Mesenchymal stem cell (in vitro differentiated cells and primary cell): ENCODE results near the gene TWIST2.

Experiments
- DNase-seq: peaks from one replicate; pipeline ENCODE4 v3.0.0-alpha.2; 2013
- H2AFZ ChIP-seq: one replicate; pipeline ENCODE4 v1.6.1; 2013; ENCODE audit warnings: low read depth, mild to moderate bottlenecking, control low read depth, inconsistent platforms, low read length, moderate library complexity
- H2AK5ac ChIP-seq: 2 replicates; pipeline ENCODE4 v1.6.1; 2013; ENCODE audit warnings: low read length, moderate library complexity, mild to moderate bottlenecking, inconsistent platforms; ENCODE audit not compliant: severe bottlenecking
- H2BK120ac ChIP-seq: one replicate; pipeline ENCODE4 v1.6.1; 2013; ENCODE audit warnings: low read depth, mild to moderate bottlenecking, inconsistent platforms, low read length, moderate library complexity
- H2BK12ac ChIP-seq, 2 experiments: one replicate each; pipeline ENCODE4 v1.6.1; 2013; ENCODE audit warnings: inconsistent platforms in 2 of 2, low read length in 2 of 2, mild to moderate bottlenecking in 2 of 2, moderate library complexity in 2 of 2, control low read depth in 1 of 2
- H2BK15ac ChIP-seq: one replicate; pipeline ENCODE4 v1.6.1; 2013; ENCODE audit warnings: mild to moderate bottlenecking, low read depth, inconsistent platforms; ENCODE audit not compliant: poor library complexity, severe bottlenecking
- H2BK5ac ChIP-seq: 2 replicates; pipeline ENCODE4 v1.6.1; 2013; ENCODE audit warnings: low read depth, mild to moderate bottlenecking, low read length, control low read depth, inconsistent platforms; ENCODE audit not compliant: poor library complexity, severe bottlenecking
- H3K14ac ChIP-seq, 2 experiments: one replicate each; pipeline ENCODE4 v1.6.1; 2013; ENCODE audit warnings: inconsistent platforms in 2 of 2, low read length in 2 of 2, control low read depth in 1 of 2, mild to moderate bottlenecking in 1 of 2, moderate library complexity in 1 of 2
- H3K18ac ChIP-seq, 2 experiments: one replicate each; pipeline ENCODE4 v1.6.1; 2013; ENCODE audit warnings: inconsistent platforms in 2 of 2, low read length in 2 of 2, control low read depth in 1 of 2, low read depth in 1 of 2, mild to moderate bottlenecking in 1 of 2
- H3K23ac ChIP-seq, 2 experiments: one replicate each; pipeline ENCODE4 v1.6.1; 2013; ENCODE audit warnings: inconsistent platforms in 2 of 2, low read length in 2 of 2, mild to moderate bottlenecking in 2 of 2, moderate library complexity in 2 of 2, control low read depth in 1 of 2
- H3K27ac ChIP-seq: 2 replicates; pipeline ENCODE4 v1.5.1; 2013; ENCODE audit warnings: mild to moderate bottlenecking, moderate library complexity, low read length, control low read depth, inconsistent platforms; ENCODE audit not compliant: poor library complexity, severe bottlenecking
- H3K27me3 ChIP-seq, 2 experiments: 2 replicates each; pipeline versions ENCODE4 v1.6.1 to v1.7.0; 2013; ENCODE audit warnings: low read length in 2 of 2, mild to moderate bottlenecking in 2 of 2, moderate library complexity in 2 of 2, control low read depth in 1 of 2, inconsistent platforms in 1 of 2; ENCODE audit not compliant: control insufficient read depth in 1 of 2, insufficient read depth in 1 of 2
- H3K36me3 ChIP-seq, 2 experiments: 2 replicates each; pipeline versions ENCODE4 v1.6.1 to v1.7.0; 2013; ENCODE audit warnings: low read length in 2 of 2, control low read depth in 1 of 2, inconsistent platforms in 1 of 2, low read depth in 1 of 2, mild to moderate bottlenecking in 1 of 2; ENCODE audit not compliant: insufficient read depth in 2 of 2, control insufficient read depth in 1 of 2
- H3K4ac ChIP-seq, 2 experiments: one replicate each; pipeline ENCODE4 v1.6.1; 2013; ENCODE audit warnings: inconsistent platforms in 2 of 2, low read length in 2 of 2, mild to moderate bottlenecking in 2 of 2, moderate library complexity in 2 of 2, control low read depth in 1 of 2, low read depth in 1 of 2
- H3K4me1 ChIP-seq: 2 replicates; pipeline ENCODE4 v1.6.1; 2013; ENCODE audit warnings: low read depth, low read length, control low read depth; ENCODE audit not compliant: control insufficient read depth, insufficient read depth
- H3K4me2 ChIP-seq: 2 replicates; pipeline ENCODE4 v1.6.1; 2013; ENCODE audit warnings: low read length, mild to moderate bottlenecking, inconsistent platforms; ENCODE audit not compliant: poor library complexity, severe bottlenecking
- H3K4me3 ChIP-seq, 2 experiments: 2 replicates each; pipeline versions ENCODE4 v1.5.1 to v1.7.0; 2013; ENCODE audit warnings: low read length in 2 of 2, mild to moderate bottlenecking in 2 of 2, control low read depth in 1 of 2, low read depth in 1 of 2; ENCODE audit not compliant: insufficient read depth in 1 of 2
- H3K79me1 ChIP-seq: replicated peaks from 2 replicates; pipeline ENCODE4 v1.6.1; 2013; ENCODE audit warnings: mild to moderate bottlenecking, control low read depth, low read length, inconsistent platforms; ENCODE audit not compliant: poor library complexity, severe bottlenecking
- H3K9ac ChIP-seq: 2 replicates; pipeline ENCODE4 v1.7.0; 2013; ENCODE audit warnings: mild to moderate bottlenecking, low read length, moderate library complexity
- H3K9me3 ChIP-seq: 2 replicates; pipeline ENCODE4 v1.7.0; 2013; ENCODE audit warnings: mild to moderate bottlenecking, low read length; ENCODE audit not compliant: control insufficient read depth
- H4K8ac ChIP-seq: one replicate; pipeline ENCODE4 v1.6.1; 2013; ENCODE audit warnings: inconsistent platforms, mild to moderate bottlenecking, low read length, moderate library complexity
- H4K91ac ChIP-seq: one replicate; pipeline ENCODE4 v1.6.1; 2013; ENCODE audit warnings: mild to moderate bottlenecking, low read length, inconsistent platforms
- WGBS: methylation state at CpG from one replicate; pipeline ENCODE4 v1.1.7; 2013; ENCODE audit warnings: mixed read lengths; 5-methylcytosine and 5-hydroxymethylcytosine counted together

The TWIST2 gene

DNA sequence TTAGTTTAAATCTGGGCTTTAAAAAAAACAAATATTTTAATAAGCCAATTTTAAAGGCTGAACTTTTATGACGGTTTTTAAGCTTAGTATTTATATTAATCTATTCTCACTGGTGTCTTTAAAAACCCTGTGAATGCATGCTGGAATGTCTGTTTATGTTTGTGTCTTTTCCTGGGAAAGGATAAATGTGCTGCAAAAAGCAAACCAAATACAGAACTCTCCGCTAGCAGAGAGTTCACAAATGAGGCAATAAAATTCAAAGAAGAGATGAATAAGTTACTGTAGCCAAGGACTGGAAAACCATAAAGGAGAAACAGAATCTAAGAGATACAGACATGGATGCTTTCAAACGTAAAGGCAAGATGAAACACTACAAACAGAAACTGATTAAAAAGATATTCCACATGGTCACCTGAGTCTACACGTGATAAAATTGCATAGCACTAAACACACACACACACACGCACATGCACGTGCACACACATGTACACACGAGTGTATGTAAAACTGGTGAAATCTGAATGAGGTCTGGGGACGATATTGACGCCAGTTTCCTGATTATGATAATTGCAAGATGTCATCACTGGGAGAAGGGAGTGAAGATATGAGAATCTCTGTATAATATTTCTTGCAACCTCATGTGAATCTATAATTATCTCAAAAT is 4.5 kb downstream of the TWIST2 start:
- no peak overlapping the region for H3K4me2 ChIP-seq
- no peak overlapping the region for H3K27ac ChIP-seq
- no peaks in the 10 kb centered on the region for H3K79me1 ChIP-seq
- H2BK15ac ChIP-seq: no peak overlapping the region
- no peak overlapping the region for H2AFZ ChIP-seq
- H3K4ac ChIP-seq: no peak overlapping the region
- no peak overlapping the region for H2BK120ac ChIP-seq
- peaks cover 0 to 56% of the 10 kb centered on the region in 2 experiments for H3K36me3 ChIP-seq
- WGBS: 77% methylated on average over 4 of the region's 9 CpGs
- no peak overlapping the region for H3K14ac ChIP-seq
- H3K18ac ChIP-seq: no peak overlapping the region
- H3K9ac ChIP-seq: peak overlapping the region; percentile 99
- DNase-seq: peak; percentile 28
- no peak overlapping the region for H2BK12ac ChIP-seq
- peaks cover 0 to 52% of the 10 kb centered on the region in 2 experiments for H3K27me3 ChIP-seq
- H2AK5ac ChIP-seq: no peak overlapping the region
- no peak overlapping the region for H2BK5ac ChIP-seq
- no peak overlapping the region for H4K8ac ChIP-seq
- H3K4me3 ChIP-seq: peak overlapping the region in 1 of 2 experiments; percentile 98
- no peak overlapping the region for H4K91ac ChIP-seq
- no peak overlapping the region for H3K23ac ChIP-seq
- no peaks in the 10 kb centered on the region for H3K9me3 ChIP-seq
- peaks cover 17% of the 10 kb centered on the region for H3K4me1 ChIP-seq

GRCh38 chr2:238853218-238853617 is 5.3 kb downstream of the TWIST2 start:
- no peak overlapping the region for H3K27ac ChIP-seq
- H3K9ac ChIP-seq: peak overlapping the region; percentile 99
- no peak overlapping the region for H2AK5ac ChIP-seq
- H2BK120ac ChIP-seq: no peak overlapping the region
- H3K4me3 ChIP-seq: peak overlapping the region in 1 of 2 experiments; percentile 98
- peaks cover 0 to 62% of the 10 kb centered on the region in 2 experiments for H3K36me3 ChIP-seq
- no peak overlapping the region for H3K14ac ChIP-seq
- H3K18ac ChIP-seq: no peak overlapping the region
- no peak overlapping the region for H2BK5ac ChIP-seq
- H2BK12ac ChIP-seq: no peak overlapping the region
- no peak for DNase-seq
- H2AFZ ChIP-seq: no peak overlapping the region
- H3K4ac ChIP-seq: no peak overlapping the region
- WGBS: 100% methylated on average over 1 of the region's 1 CpG
- no peak overlapping the region for H3K23ac ChIP-seq
- peaks cover 0 to 48% of the 10 kb centered on the region in 2 experiments for H3K27me3 ChIP-seq
- H3K79me1 ChIP-seq: no peaks in the 10 kb centered on the region
- peaks cover 10% of the 10 kb centered on the region for H3K4me1 ChIP-seq
- no peak overlapping the region for H4K8ac ChIP-seq
- no peaks in the 10 kb centered on the region for H3K9me3 ChIP-seq
- H3K4me2 ChIP-seq: no peak overlapping the region
- no peak overlapping the region for H2BK15ac ChIP-seq
- no peak overlapping the region for H4K91ac ChIP-seq

DNA sequence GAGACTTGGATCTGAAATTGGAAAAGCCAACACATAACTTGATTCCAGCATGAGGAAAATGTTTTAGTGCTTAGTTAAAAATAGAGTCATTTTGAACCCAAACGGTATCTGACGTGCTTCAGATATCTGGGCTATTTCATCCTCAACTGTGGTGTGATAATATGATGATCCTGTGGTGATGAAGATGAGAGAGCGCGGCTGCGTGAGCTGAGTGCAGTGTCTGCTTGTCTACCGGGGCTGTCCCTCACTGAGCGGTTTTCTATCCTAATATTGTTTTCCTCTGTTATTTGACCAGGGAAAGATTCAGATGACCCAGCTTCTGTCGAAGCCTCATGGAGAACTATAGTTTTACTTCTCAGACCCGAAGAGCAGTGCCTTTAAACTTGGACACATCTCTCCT is 5.8 kb downstream of the TWIST2 start:
- no peak overlapping the region for H4K91ac ChIP-seq
- no peak overlapping the region for H3K18ac ChIP-seq
- H3K27ac ChIP-seq: no peak overlapping the region
- H2AK5ac ChIP-seq: no peak overlapping the region
- peak overlapping the region; percentile 99 for H3K9ac ChIP-seq
- H4K8ac ChIP-seq: no peak overlapping the region
- H2BK12ac ChIP-seq: no peak overlapping the region
- no peaks in the 10 kb centered on the region for H3K79me1 ChIP-seq
- peaks cover 5% of the 10 kb centered on the region for H3K4me1 ChIP-seq
- H3K4me3 ChIP-seq: peak overlapping the region in 1 of 2 experiments; percentile 98
- 91% methylated on average over 9 of the region's 9 CpGs for WGBS
- no peak overlapping the region for H3K23ac ChIP-seq
- no peak for DNase-seq
- no peaks in the 10 kb centered on the region for H3K9me3 ChIP-seq
- H3K14ac ChIP-seq: no peak overlapping the region
- no peak overlapping the region for H3K4ac ChIP-seq
- H2BK15ac ChIP-seq: no peak overlapping the region
- peaks cover 0 to 67% of the 10 kb centered on the region in 2 experiments for H3K36me3 ChIP-seq
- H3K4me2 ChIP-seq: no peak overlapping the region
- no peak overlapping the region for H2AFZ ChIP-seq
- peaks cover 0 to 43% of the 10 kb centered on the region in 2 experiments for H3K27me3 ChIP-seq
- no peak overlapping the region for H2BK5ac ChIP-seq
- H2BK120ac ChIP-seq: no peak overlapping the region

GRCh38 chr2:238854246-238854645 is 6.4 kb downstream of the TWIST2 start:
- Histone ChIP-seq H3K4me3 (peak overlapping the region in 1 of 2 experiments; percentile 98), H3K9me3 (no peaks in the 10 kb centered on the region), H3K27ac (no peak overlapping the region), H2BK120ac (no peak overlapping the region), H3K4me1 (peaks cover under 1% of the 10 kb centered on the region), H3K23ac (no peak overlapping the region), H3K79me1 (no peaks in the 10 kb centered on the region), H4K8ac (no peak overlapping the region), H3K9ac (peak overlapping the region; percentile 99), H3K4ac (peak overlapping the region in 1 of 2 experiments; percentile 54), H2BK5ac (no peak overlapping the region), H3K18ac (no peak overlapping the region), H2AFZ (no peak overlapping the region), H4K91ac (no peak overlapping the region), H2BK15ac (no peak overlapping the region), H3K36me3 (peaks cover 0 to 70% of the 10 kb centered on the region in 2 experiments), H3K4me2 (no peak overlapping the region), H3K14ac (no peak overlapping the region), H2AK5ac (no peak overlapping the region), H2BK12ac (no peak overlapping the region), H3K27me3 (peaks cover 0 to 39% of the 10 kb centered on the region in 2 experiments)
- WGBS: 88% methylated on average over 1 of the region's 8 CpGs
- no peak for DNase-seq
